ENCODE results near the gene DCAF17.

DNA sequence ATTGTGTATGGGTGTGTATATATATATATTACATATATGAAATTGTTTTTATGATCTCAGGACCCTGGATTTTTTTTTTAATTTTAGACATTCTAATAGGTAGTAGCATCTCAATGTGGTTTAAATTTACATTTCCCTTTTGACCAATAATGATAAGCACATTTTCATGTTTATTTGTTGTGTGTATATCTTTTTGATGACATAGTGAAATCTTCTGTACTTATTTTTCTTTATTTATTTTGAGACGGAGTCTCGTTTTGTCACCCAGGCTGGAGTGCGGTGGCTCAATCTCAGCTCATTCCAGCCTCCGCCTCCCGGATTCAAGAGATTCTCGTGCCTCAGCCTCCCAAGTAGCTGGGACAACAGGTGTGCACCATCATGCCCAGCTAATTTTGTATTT lies 53.2 kb downstream of the DCAF17 start:
- TF ChIP-seq, protein P1, sequence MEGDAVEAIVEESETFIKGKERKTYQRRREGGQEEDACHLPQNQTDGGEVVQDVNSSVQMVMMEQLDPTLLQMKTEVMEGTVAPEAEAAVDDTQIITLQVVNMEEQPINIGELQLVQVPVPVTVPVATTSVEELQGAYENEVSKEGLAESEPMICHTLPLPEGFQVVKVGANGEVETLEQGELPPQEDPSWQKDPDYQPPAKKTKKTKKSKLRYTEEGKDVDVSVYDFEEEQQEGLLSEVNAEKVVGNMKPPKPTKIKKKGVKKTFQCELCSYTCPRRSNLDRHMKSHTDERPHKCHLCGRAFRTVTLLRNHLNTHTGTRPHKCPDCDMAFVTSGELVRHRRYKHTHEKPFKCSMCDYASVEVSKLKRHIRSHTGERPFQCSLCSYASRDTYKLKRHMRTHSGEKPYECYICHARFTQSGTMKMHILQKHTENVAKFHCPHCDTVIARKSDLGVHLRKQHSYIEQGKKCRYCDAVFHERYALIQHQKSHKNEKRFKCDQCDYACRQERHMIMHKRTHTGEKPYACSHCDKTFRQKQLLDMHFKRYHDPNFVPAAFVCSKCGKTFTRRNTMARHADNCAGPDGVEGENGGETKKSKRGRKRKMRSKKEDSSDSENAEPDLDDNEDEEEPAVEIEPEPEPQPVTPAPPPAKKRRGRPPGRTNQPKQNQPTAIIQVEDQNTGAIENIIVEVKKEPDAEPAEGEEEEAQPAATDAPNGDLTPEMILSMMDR (IDR thresholded peaks at IDR 0.05; ENCODE audit: low read depth, low read length, missing input control) = no peak
- TF ChIP-seq JUND (IDR thresholded peaks at IDR 0.05) (no peak), YY1 (IDR thresholded peaks at IDR 0.05) (no peak), TAF1 (conservative IDR thresholded peaks at IDR 0.05) (no peak), SP1 (IDR thresholded peaks at IDR 0.05) (no peak), RAD21 (IDR thresholded peaks at IDR 0.05) (no peak), RXRA (IDR thresholded peaks at IDR 0.05) (no peak), GABPA (IDR thresholded peaks at IDR 0.05 in 1 of 2, conservative IDR thresholded peaks at IDR 0.05 in 1 of 2) (no peak)
- TF ChIP-seq, protein P2, sequence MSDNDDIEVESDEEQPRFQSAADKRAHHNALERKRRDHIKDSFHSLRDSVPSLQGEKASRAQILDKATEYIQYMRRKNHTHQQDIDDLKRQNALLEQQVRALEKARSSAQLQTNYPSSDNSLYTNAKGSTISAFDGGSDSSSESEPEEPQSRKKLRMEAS (IDR thresholded peaks at IDR 0.05) = no peak
- TF ChIP-seq, protein P3, sequence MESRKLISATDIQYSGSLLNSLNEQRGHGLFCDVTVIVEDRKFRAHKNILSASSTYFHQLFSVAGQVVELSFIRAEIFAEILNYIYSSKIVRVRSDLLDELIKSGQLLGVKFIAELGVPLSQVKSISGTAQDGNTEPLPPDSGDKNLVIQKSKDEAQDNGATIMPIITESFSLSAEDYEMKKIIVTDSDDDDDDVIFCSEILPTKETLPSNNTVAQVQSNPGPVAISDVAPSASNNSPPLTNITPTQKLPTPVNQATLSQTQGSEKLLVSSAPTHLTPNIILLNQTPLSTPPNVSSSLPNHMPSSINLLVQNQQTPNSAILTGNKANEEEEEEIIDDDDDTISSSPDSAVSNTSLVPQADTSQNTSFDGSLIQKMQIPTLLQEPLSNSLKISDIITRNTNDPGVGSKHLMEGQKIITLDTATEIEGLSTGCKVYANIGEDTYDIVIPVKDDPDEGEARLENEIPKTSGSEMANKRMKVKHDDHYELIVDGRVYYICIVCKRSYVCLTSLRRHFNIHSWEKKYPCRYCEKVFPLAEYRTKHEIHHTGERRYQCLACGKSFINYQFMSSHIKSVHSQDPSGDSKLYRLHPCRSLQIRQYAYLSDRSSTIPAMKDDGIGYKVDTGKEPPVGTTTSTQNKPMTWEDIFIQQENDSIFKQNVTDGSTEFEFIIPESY (IDR thresholded peaks at IDR 0.05) = no peak
- TF ChIP-seq, protein P4, sequence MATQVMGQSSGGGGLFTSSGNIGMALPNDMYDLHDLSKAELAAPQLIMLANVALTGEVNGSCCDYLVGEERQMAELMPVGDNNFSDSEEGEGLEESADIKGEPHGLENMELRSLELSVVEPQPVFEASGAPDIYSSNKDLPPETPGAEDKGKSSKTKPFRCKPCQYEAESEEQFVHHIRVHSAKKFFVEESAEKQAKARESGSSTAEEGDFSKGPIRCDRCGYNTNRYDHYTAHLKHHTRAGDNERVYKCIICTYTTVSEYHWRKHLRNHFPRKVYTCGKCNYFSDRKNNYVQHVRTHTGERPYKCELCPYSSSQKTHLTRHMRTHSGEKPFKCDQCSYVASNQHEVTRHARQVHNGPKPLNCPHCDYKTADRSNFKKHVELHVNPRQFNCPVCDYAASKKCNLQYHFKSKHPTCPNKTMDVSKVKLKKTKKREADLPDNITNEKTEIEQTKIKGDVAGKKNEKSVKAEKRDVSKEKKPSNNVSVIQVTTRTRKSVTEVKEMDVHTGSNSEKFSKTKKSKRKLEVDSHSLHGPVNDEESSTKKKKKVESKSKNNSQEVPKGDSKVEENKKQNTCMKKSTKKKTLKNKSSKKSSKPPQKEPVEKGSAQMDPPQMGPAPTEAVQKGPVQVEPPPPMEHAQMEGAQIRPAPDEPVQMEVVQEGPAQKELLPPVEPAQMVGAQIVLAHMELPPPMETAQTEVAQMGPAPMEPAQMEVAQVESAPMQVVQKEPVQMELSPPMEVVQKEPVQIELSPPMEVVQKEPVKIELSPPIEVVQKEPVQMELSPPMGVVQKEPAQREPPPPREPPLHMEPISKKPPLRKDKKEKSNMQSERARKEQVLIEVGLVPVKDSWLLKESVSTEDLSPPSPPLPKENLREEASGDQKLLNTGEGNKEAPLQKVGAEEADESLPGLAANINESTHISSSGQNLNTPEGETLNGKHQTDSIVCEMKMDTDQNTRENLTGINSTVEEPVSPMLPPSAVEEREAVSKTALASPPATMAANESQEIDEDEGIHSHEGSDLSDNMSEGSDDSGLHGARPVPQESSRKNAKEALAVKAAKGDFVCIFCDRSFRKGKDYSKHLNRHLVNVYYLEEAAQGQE (IDR thresholded peaks at IDR 0.05) = no peak
- TF ChIP-seq, protein P5, sequence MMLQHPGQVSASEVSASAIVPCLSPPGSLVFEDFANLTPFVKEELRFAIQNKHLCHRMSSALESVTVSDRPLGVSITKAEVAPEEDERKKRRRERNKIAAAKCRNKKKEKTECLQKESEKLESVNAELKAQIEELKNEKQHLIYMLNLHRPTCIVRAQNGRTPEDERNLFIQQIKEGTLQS (IDR thresholded peaks at IDR 0.05) = no peak

Data from liver (tissue), 3 donors.